Neural progenitor cell (in vitro differentiated cells): ENCODE results near the gene SETD3. TPM values are rescaled to one million over a fixed set of nuclear protein-coding genes. Genes with fewer than 3 reads are reported as not detected.

ENCODE experiments used
- DNase-seq: peaks from one replicate; pipeline ENCODE4 v3.0.0-alpha.2; 2016; ENCODE audit warnings: low spot score
- H2AFZ ChIP-seq: fragments of 200-600 bp; sonication (generic); replicated peaks from 2 replicates; pipeline ENCODE4 v1.6.1; 2016; ENCODE audit warnings: antibody characterized with exemption
- H3F3A ChIP-seq: fragments of 200-600 bp; sonication (generic); 2 replicates; pipeline ENCODE4 v1.6.1; 2016; ENCODE audit warnings: antibody characterized with exemption, low read depth
- H3K27ac ChIP-seq: fragments of 200-600 bp; sonication (generic); 2 replicates; pipeline ENCODE4 v1.5.1; 2016; ENCODE audit warnings: mild to moderate bottlenecking
- H3K27me3 ChIP-seq: fragments of 200-600 bp; sonication (generic); 2 replicates; pipeline ENCODE4 v1.6.1; 2016; ENCODE audit warnings: mild to moderate bottlenecking, moderate library complexity
- H3K36me3 ChIP-seq: fragments of 200-600 bp; sonication (generic); 2 replicates; pipeline ENCODE4 v1.5.1; 2016
- H3K4me1 ChIP-seq: fragments of 200-600 bp; sonication (generic); 2 replicates; pipeline ENCODE4 v1.6.1; 2016; ENCODE audit warnings: mixed run types
- H3K4me2 ChIP-seq: fragments of 200-600 bp; sonication (generic); 2 replicates; pipeline ENCODE4 v1.6.1; 2016
- H3K4me3 ChIP-seq: fragments of 200-600 bp; sonication (generic); 2 replicates; pipeline ENCODE4 v1.5.1; 2016
- H3K79me2 ChIP-seq: fragments of 200-600 bp; sonication (generic); 2 replicates; pipeline ENCODE4 v1.6.1; 2016; ENCODE audit warnings: low read depth
- H3K9ac ChIP-seq: fragments of 200-600 bp; sonication (generic); 2 replicates; pipeline ENCODE4 v1.6.1; 2016
- H3K9me3 ChIP-seq: fragments of 200-600 bp; sonication (generic); 2 replicates; pipeline ENCODE4 v1.5.1; 2016; ENCODE audit warnings: low read depth
- H4K20me1 ChIP-seq: fragments of 200-600 bp; sonication (generic); 2 replicates; pipeline ENCODE4 v1.6.1; 2016; ENCODE audit warnings: low read depth
- H3K27ac Mint-ChIP-seq: 3 replicates; pipeline ENCODE4 v1.8.0; 2021; ENCODE audit warnings: mixed read lengths
- H3K27me3 Mint-ChIP-seq: 2 replicates; pipeline ENCODE4 v1.8.0; 2022; ENCODE audit warnings: low read depth, mild to moderate bottlenecking, inconsistent platforms, moderate library complexity, mixed read lengths; ENCODE audit not compliant: insufficient read depth
- H3K36me3 Mint-ChIP-seq: 3 replicates; pipeline ENCODE4 v1.8.0; 2021; ENCODE audit warnings: mixed read lengths
- H3K4me1 Mint-ChIP-seq: 3 replicates; pipeline ENCODE4 v1.8.0; 2021; ENCODE audit warnings: mixed read lengths
- H3K4me3 Mint-ChIP-seq: 3 replicates; pipeline ENCODE4 v1.8.0; 2021; ENCODE audit warnings: mild to moderate bottlenecking, moderate library complexity, mixed read lengths
- H3K9me3 Mint-ChIP-seq: 3 replicates; pipeline ENCODE4 v1.8.0; 2020; ENCODE audit warnings: mixed read lengths
- EZH2 ChIP-seq: fragments of 200-600 bp; sonication (generic); IDR thresholded peaks from 2 replicates; pipeline ENCODE4 v1.6.1; 2017; ENCODE audit warnings: antibody characterized with exemption, mild to moderate bottlenecking, moderate library complexity
- EZH2phosphoT487 ChIP-seq: fragments of 200-600 bp; sonication (generic); IDR thresholded peaks from 2 replicates; pipeline ENCODE4 v1.6.1; 2017; ENCODE audit warnings: antibody characterized with exemption
- total RNA-seq: library from RNA; depleted of rRNA; stranded (reverse); fragments of >200 nt; gene quantifications from 2 replicates; pipeline ENCODE4 v1.2.3, GENCODE V29; 2015; ENCODE audit warnings: low replicate concordance
- TF ChIP-seq, protein P1 (sequence below): fragments of 200-600 bp; sonication (generic); IDR thresholded peaks from 2 replicates; pipeline ENCODE4 v1.5.1; 2017; ENCODE audit warnings: antibody characterized with exemption, mild to moderate bottlenecking

SETD3 gene
- total RNA-seq, 1 donor from 2014 or later: 68.0 TPM

DNA sequence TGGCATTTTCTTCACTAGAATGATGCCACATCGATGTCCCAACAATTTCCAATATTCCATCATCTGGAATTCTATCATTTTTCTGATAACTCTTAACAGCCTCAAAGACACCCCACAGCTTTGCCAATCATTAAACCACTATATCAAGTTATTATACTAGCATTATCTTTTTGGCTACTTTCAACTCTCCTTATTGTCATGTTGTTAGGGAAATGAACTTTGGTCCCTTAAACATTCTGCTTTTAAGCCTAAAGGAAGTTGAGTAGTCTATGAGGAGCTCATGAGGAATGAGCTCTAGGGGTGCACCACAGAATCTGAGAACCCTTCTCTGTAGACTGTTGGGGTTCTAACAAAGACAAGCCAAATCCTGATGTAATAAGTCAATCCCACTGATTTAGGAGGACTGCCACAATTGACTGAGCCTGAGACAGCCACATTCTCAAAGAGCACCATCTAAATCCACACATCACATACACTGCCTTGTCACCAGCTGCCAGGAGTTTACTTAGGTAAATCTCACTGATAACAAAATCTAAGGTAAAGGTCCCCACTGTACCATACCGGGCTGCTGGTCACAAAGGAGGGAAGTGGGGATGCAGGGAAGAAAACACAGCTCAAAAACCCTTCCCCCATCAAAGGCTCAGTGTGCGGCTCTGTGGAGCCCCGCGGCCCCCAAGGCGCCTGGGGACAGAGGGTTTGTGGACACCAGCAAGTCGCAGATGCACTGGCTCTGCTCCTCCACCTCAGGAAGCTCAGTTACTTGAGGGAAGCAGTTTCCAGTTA, 58.2 kb downstream of the SETD3 start:
- no peaks in the 10 kb centered on the region for H3K36me3 ChIP-seq
- no peaks in the 10 kb centered on the region for H3K27me3 ChIP-seq
- no peak overlapping the region for H3K4me3 ChIP-seq
- no peak overlapping the region for H2AFZ ChIP-seq
- peaks cover 25% of the 10 kb centered on the region for H3K4me1 Mint-ChIP-seq
- H3K27me3 Mint-ChIP-seq: peaks cover 3% of the 10 kb centered on the region
- H4K20me1 ChIP-seq: peaks cover 12% of the 10 kb centered on the region
- peaks cover 24% of the 10 kb centered on the region for H3K4me1 ChIP-seq
- no peak overlapping the region for H3K27ac Mint-ChIP-seq
- H3K9me3 ChIP-seq: no peaks in the 10 kb centered on the region
- no peak overlapping the region for H3K9ac ChIP-seq
- peaks cover 4% of the 10 kb centered on the region for H3K79me2 ChIP-seq
- H3K9me3 Mint-ChIP-seq: no peaks in the 10 kb centered on the region
- peaks cover 13% of the 10 kb centered on the region for H3F3A ChIP-seq
- no peak for DNase-seq
- TF ChIP-seq EZH2phosphoT487 (no peak), EZH2 (no peak)
- TF ChIP-seq, protein P1, sequence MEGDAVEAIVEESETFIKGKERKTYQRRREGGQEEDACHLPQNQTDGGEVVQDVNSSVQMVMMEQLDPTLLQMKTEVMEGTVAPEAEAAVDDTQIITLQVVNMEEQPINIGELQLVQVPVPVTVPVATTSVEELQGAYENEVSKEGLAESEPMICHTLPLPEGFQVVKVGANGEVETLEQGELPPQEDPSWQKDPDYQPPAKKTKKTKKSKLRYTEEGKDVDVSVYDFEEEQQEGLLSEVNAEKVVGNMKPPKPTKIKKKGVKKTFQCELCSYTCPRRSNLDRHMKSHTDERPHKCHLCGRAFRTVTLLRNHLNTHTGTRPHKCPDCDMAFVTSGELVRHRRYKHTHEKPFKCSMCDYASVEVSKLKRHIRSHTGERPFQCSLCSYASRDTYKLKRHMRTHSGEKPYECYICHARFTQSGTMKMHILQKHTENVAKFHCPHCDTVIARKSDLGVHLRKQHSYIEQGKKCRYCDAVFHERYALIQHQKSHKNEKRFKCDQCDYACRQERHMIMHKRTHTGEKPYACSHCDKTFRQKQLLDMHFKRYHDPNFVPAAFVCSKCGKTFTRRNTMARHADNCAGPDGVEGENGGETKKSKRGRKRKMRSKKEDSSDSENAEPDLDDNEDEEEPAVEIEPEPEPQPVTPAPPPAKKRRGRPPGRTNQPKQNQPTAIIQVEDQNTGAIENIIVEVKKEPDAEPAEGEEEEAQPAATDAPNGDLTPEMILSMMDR: no peak
- H3K4me2 ChIP-seq: no peak overlapping the region
- H3K27ac ChIP-seq: no peak overlapping the region
- H3K4me3 Mint-ChIP-seq: no peak overlapping the region
- H3K36me3 Mint-ChIP-seq: peaks cover 15% of the 10 kb centered on the region

DNA sequence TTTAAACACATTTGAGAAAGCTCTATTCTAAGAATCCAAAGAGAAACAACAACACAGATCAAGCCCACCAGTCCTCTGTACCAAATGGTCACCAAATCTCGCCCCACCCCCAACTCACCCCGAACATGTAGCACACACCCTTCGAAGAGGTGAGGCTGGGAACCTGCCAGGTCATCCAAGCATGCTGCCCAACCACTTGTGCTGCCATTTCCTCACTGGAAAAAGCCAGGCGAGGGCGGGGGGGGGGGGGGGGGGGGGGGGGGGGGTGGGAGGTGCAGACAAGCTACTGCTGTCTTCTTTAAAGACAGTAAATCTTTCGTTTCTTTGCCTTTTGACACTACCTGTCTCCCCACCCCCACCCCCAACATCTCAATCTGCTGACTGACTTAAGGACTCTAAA, 59.9 kb downstream of the SETD3 start:
- H3K27me3 ChIP-seq: no peaks in the 10 kb centered on the region
- no peak overlapping the region for H2AFZ ChIP-seq
- H3F3A ChIP-seq: peaks cover 22% of the 10 kb centered on the region
- peaks cover 4% of the 10 kb centered on the region for H3K79me2 ChIP-seq
- no peak for DNase-seq
- Mint-ChIP-seq H3K27ac (no peak overlapping the region), H3K36me3 (peaks cover 15% of the 10 kb centered on the region), H3K9me3 (no peaks in the 10 kb centered on the region), H3K4me3 (no peak overlapping the region), H3K27me3 (peaks cover 3% of the 10 kb centered on the region), H3K4me1 (peaks cover 16% of the 10 kb centered on the region)
- no peak overlapping the region for H3K9ac ChIP-seq
- no peak overlapping the region for H3K27ac ChIP-seq
- H4K20me1 ChIP-seq: peaks cover 16% of the 10 kb centered on the region
- no peaks in the 10 kb centered on the region for H3K9me3 ChIP-seq
- TF ChIP-seq EZH2phosphoT487: no peak
- no peak for TF ChIP-seq EZH2
- TF ChIP-seq, protein P1: no peak
- no peak overlapping the region for H3K4me3 ChIP-seq
- no peak overlapping the region for H3K4me2 ChIP-seq
- H3K4me1 ChIP-seq: peaks cover 18% of the 10 kb centered on the region
- H3K36me3 ChIP-seq: no peaks in the 10 kb centered on the region

GRCh38 chr14:99419905-99420304, 60.8 kb downstream of the SETD3 start:
- H3K4me1 ChIP-seq: peaks cover 10% of the 10 kb centered on the region
- DNase-seq: no peak
- no peak overlapping the region for H2AFZ ChIP-seq
- no peak overlapping the region for H3K4me2 ChIP-seq
- Mint-ChIP-seq H3K27ac (no peak overlapping the region), H3K9me3 (no peaks in the 10 kb centered on the region), H3K4me3 (no peak overlapping the region), H3K27me3 (peaks cover 3% of the 10 kb centered on the region), H3K4me1 (peaks cover 9% of the 10 kb centered on the region), H3K36me3 (peaks cover 15% of the 10 kb centered on the region)
- H3K9me3 ChIP-seq: no peaks in the 10 kb centered on the region
- H3K4me3 ChIP-seq: no peak overlapping the region
- H3F3A ChIP-seq: peaks cover 22% of the 10 kb centered on the region
- H3K27ac ChIP-seq: no peak overlapping the region
- H3K9ac ChIP-seq: no peak overlapping the region
- H3K79me2 ChIP-seq: peaks cover 4% of the 10 kb centered on the region
- H4K20me1 ChIP-seq: peaks cover 16% of the 10 kb centered on the region
- TF ChIP-seq EZH2 (no peak), EZH2phosphoT487 (no peak)
- TF ChIP-seq, protein P1: no peak
- H3K36me3 ChIP-seq: no peaks in the 10 kb centered on the region
- no peaks in the 10 kb centered on the region for H3K27me3 ChIP-seq
